Liver (tissue), 9 donors: ENCODE measurements around the gene WDR74. TPM values are rescaled to one million over a fixed set of nuclear protein-coding genes. Genes with fewer than 3 reads are reported as not detected.
A peak's percentile ranks its signal among the peaks of the same experiment; 100 is the strongest.

Experiments
- DNase-seq: peaks from one replicate; pipeline ENCODE4 v3.0.0-alpha.2; 2017; ENCODE audit warnings: low spot score
- H3K27ac ChIP-seq, 2 donors: one replicate each; pipeline ENCODE4 v1.7.0; 2013; ENCODE audit warnings: inconsistent platforms in 2 of 2, low read length in 2 of 2, control low read depth in 1 of 2, low read depth in 1 of 2, mild to moderate bottlenecking in 1 of 2
- H3K27me3 ChIP-seq, 4 donors: one replicate each; pipeline versions ENCODE4 v1.6.1 to v1.7.0; 2013; ENCODE audit warnings: low read length in 3 of 4, inconsistent platforms in 1 of 4, mild to moderate bottlenecking in 1 of 4, moderate library complexity in 1 of 4; ENCODE audit not compliant: control insufficient read depth in 4 of 4, insufficient read depth in 4 of 4
- H3K36me3 ChIP-seq, 4 donors: one replicate each; pipeline versions ENCODE4 v1.6.1 to v1.7.0; 2013; ENCODE audit warnings: low read length in 3 of 4, mild to moderate bottlenecking in 3 of 4, low read depth in 1 of 4, moderate library complexity in 1 of 4; ENCODE audit not compliant: control insufficient read depth in 4 of 4, insufficient read depth in 3 of 4
- H3K4me1 ChIP-seq, 4 donors: one replicate each; pipeline versions ENCODE4 v1.6.1 to v1.7.0; 2013; ENCODE audit warnings: low read length in 3 of 4, mild to moderate bottlenecking in 3 of 4, moderate library complexity in 1 of 4; ENCODE audit not compliant: control insufficient read depth in 4 of 4, insufficient read depth in 4 of 4
- H3K4me3 ChIP-seq, 3 donors: one replicate each; pipeline versions ENCODE4 v1.6.1 to v1.7.0; 2013; ENCODE audit warnings: low read length in 3 of 3, control low read depth in 1 of 3, low read depth in 1 of 3, mild to moderate bottlenecking in 1 of 3
- H3K9ac ChIP-seq, 2 donors: one replicate each; pipeline ENCODE4 v1.7.0; 2013; ENCODE audit warnings: low read length in 2 of 2, mild to moderate bottlenecking in 2 of 2, moderate library complexity in 2 of 2, control low read depth in 1 of 2, low read depth in 1 of 2
- H3K9me3 ChIP-seq, 4 donors: one replicate each; pipeline versions ENCODE4 v1.6.1 to v1.7.0; 2013; ENCODE audit warnings: low read length in 3 of 4; ENCODE audit not compliant: control insufficient read depth in 4 of 4
- ATF3 ChIP-seq: IDR thresholded peaks from 2 replicates; pipeline ENCODE4 v1.6.1; 2016; ENCODE audit warnings: antibody characterized with exemption
- EGR1 ChIP-seq, 2 donors: IDR thresholded peaks; 2 replicates each; pipeline ENCODE4 v1.6.1; 2016 to 2018; ENCODE audit warnings: antibody characterized with exemption in 2 of 2, low read depth in 2 of 2
- FOXA1 ChIP-seq: IDR thresholded peaks from 2 replicates; pipeline ENCODE4 v1.6.1; 2016; ENCODE audit warnings: antibody characterized with exemption
- FOXA2 ChIP-seq: IDR thresholded peaks from 2 replicates; pipeline ENCODE4 v1.6.1; 2016; ENCODE audit warnings: antibody characterized with exemption
- GABPA ChIP-seq, 2 donors: IDR thresholded peaks in 1 of 2; conservative IDR thresholded peaks in 1 of 2; 2 replicates each; pipeline ENCODE4 v1.6.1; 2016; ENCODE audit warnings: antibody characterized with exemption in 2 of 2, mild to moderate bottlenecking in 1 of 2, moderate library complexity in 1 of 2
- HNF4A ChIP-seq, 2 donors: conservative IDR thresholded peaks; 2 replicates each; pipeline ENCODE4 v1.6.1; 2016; ENCODE audit warnings: antibody characterized with exemption in 2 of 2, mild to moderate bottlenecking in 2 of 2
- HNF4G ChIP-seq: IDR thresholded peaks from 2 replicates; pipeline ENCODE4 v1.6.1; 2016; ENCODE audit warnings: antibody characterized with exemption
- JUND ChIP-seq, 2 donors: IDR thresholded peaks; 2 replicates each; pipeline ENCODE4 v1.6.1; 2016; ENCODE audit warnings: antibody characterized with exemption in 2 of 2
- NR2F2 ChIP-seq: IDR thresholded peaks from 2 replicates; pipeline ENCODE4 v1.6.1; 2016; ENCODE audit warnings: antibody characterized with exemption
- RAD21 ChIP-seq, 2 donors: IDR thresholded peaks; 2 replicates each; pipeline ENCODE4 v1.6.1; 2016; ENCODE audit warnings: antibody characterized with exemption in 2 of 2, mild to moderate bottlenecking in 2 of 2
- RXRA ChIP-seq, 2 donors: IDR thresholded peaks; 2 replicates each; pipeline ENCODE4 v1.6.1; 2017 to 2018; ENCODE audit warnings: antibody characterized with exemption in 2 of 2, mild to moderate bottlenecking in 1 of 2
- SP1 ChIP-seq: IDR thresholded peaks from 2 replicates; pipeline ENCODE4 v1.6.1; 2018; ENCODE audit warnings: antibody characterized with exemption, mild to moderate bottlenecking
- TAF1 ChIP-seq: conservative IDR thresholded peaks from 2 replicates; pipeline ENCODE4 v1.6.1; 2016; ENCODE audit warnings: antibody characterized with exemption, mild to moderate bottlenecking
- YY1 ChIP-seq: IDR thresholded peaks from 2 replicates; pipeline ENCODE4 v1.6.1; 2016; ENCODE audit warnings: antibody characterized with exemption, mild to moderate bottlenecking
- ZBTB33 ChIP-seq: IDR thresholded peaks from 2 replicates; pipeline ENCODE4 v1.6.1; 2016; ENCODE audit warnings: antibody characterized with exemption
- WGBS: extraction: QIAGEN DNeasy Blood & Tissue Kit; methylation state at CpG from one replicate; pipeline ENCODE4 v1.1.7; 2013; 5-methylcytosine and 5-hydroxymethylcytosine counted together
- polyA plus RNA-seq, 2 donors: library from polyadenylated mRNA; stranded (reverse) in 1 of 2; unstranded in 1 of 2; fragments of 200-250 nt in 1 of 2; fragments of >200 nt in 1 of 2; fragmentation: Nextera tagmentation in 1 of 2; extraction: Ambion mirVana in 1 of 2; gene quantifications; one replicate each; pipeline versions ENCODE4 v1.2.1 to v1.2.3, GENCODE V29; 2013 to 2015
- total RNA-seq, 2 donors: library from RNA; depleted of rRNA; stranded (reverse); fragments of >200 nt; gene quantifications; one replicate each; pipeline ENCODE4 v1.2.3, GENCODE V29; 2014
- TF ChIP-seq, protein P1 (sequence below): IDR thresholded peaks from 2 replicates; pipeline ENCODE4 v1.6.1; 2016; ENCODE audit warnings: antibody characterized with exemption
- TF ChIP-seq, protein P2 (sequence below): IDR thresholded peaks from 2 replicates; pipeline ENCODE4 v1.6.1; 2016; ENCODE audit warnings: antibody characterized with exemption, mild to moderate bottlenecking
- TF ChIP-seq, protein P3 (sequence below): fragments of 150-350 bp; IDR thresholded peaks from 2 replicates; pipeline ENCODE4 v1.5.1; 2017; ENCODE audit warnings: improper control_type of control experiment, low read depth, low read length; ENCODE audit not compliant: missing input control
- donor health status: healthy.
- donor health status: healthy.
- donor health status: healthy.
- donor health status: healthy.
- donor health status: healthy.

WDR74 gene
- total and polyA plus RNA-seq, 4 donors: 17.1 to 22.5 (median 20.5) TPM

DNA sequence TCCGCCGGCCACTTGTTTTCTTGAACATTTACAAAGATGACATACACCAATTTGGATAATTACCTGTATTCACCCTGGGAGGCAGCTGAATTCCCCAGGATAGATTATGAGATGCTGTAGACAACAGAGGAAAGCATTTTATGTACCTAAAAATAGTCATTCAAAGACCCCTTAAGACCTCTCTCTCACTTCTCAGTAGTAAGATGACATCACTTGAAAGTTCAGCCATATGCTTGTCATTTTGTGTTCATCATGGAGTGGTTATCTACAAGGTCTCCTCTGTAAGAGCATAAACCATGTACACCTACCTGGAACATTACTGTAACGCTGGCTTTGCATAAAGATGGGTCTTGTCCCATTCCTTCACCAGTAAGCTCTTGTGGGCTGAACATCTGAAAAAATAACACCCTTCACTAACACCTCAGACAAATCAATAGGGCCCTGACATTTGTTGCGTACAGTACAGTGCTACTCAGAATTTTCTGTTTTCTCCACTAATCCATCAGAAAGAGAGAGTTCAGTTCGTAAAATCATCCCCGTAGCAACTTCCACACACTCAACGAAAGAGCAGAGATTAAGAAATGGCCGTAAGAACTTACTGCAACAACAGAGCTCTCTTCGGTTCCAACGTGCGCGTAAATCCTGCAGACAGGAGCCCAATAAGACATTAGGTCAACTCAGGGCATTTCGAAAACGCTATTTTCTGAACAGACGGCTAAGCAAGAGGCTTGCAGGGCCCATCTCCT lies 15.6 kb upstream of the WDR74 start:
- Histone ChIP-seq H3K27me3 (no peaks in the 10 kb centered on the region), H3K4me1 (peaks cover 5 to 33% (median 17%) of the 10 kb centered on the region in 4 donors), H3K9me3 (no peaks in the 10 kb centered on the region)

More for the DNA sequence above, 15.6 kb upstream of the WDR74 start:
- peak overlapping the region; percentile 33 to 70 for H3K27ac ChIP-seq
- peak overlapping the region; percentile 64 to 97 (median 86) for H3K4me3 ChIP-seq
- 6% methylated on average over 15 of the region's 15 CpGs for WGBS
- peaks cover 2 to 27% (median 24%) of the 10 kb centered on the region in 4 donors for H3K36me3 ChIP-seq
- TF ChIP-seq ZBTB33 (no peak), RXRA (IDR thresholded peaks at IDR 0.05) (no peak), TAF1 (no peak), SP1 (no peak), GABPA (IDR thresholded peaks at IDR 0.05 in 1 of 2, conservative IDR thresholded peaks at IDR 0.05 in 1 of 2) (no peak), JUND (IDR thresholded peaks at IDR 0.05) (no peak), ATF3 (no peak), HNF4G (no peak), RAD21 (IDR thresholded peaks at IDR 0.05) (no peak), FOXA2 (no peak), HNF4A (conservative IDR thresholded peaks at IDR 0.05) (no peak), FOXA1 (no peak), EGR1 (IDR thresholded peaks at IDR 0.05; ENCODE audit: low read depth in 2 of 2) (no peak), YY1 (no peak), NR2F2 (no peak)
- TF ChIP-seq, protein P1, sequence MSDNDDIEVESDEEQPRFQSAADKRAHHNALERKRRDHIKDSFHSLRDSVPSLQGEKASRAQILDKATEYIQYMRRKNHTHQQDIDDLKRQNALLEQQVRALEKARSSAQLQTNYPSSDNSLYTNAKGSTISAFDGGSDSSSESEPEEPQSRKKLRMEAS: no peak
- TF ChIP-seq, protein P2, sequence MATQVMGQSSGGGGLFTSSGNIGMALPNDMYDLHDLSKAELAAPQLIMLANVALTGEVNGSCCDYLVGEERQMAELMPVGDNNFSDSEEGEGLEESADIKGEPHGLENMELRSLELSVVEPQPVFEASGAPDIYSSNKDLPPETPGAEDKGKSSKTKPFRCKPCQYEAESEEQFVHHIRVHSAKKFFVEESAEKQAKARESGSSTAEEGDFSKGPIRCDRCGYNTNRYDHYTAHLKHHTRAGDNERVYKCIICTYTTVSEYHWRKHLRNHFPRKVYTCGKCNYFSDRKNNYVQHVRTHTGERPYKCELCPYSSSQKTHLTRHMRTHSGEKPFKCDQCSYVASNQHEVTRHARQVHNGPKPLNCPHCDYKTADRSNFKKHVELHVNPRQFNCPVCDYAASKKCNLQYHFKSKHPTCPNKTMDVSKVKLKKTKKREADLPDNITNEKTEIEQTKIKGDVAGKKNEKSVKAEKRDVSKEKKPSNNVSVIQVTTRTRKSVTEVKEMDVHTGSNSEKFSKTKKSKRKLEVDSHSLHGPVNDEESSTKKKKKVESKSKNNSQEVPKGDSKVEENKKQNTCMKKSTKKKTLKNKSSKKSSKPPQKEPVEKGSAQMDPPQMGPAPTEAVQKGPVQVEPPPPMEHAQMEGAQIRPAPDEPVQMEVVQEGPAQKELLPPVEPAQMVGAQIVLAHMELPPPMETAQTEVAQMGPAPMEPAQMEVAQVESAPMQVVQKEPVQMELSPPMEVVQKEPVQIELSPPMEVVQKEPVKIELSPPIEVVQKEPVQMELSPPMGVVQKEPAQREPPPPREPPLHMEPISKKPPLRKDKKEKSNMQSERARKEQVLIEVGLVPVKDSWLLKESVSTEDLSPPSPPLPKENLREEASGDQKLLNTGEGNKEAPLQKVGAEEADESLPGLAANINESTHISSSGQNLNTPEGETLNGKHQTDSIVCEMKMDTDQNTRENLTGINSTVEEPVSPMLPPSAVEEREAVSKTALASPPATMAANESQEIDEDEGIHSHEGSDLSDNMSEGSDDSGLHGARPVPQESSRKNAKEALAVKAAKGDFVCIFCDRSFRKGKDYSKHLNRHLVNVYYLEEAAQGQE: no peak
- TF ChIP-seq, protein P3, sequence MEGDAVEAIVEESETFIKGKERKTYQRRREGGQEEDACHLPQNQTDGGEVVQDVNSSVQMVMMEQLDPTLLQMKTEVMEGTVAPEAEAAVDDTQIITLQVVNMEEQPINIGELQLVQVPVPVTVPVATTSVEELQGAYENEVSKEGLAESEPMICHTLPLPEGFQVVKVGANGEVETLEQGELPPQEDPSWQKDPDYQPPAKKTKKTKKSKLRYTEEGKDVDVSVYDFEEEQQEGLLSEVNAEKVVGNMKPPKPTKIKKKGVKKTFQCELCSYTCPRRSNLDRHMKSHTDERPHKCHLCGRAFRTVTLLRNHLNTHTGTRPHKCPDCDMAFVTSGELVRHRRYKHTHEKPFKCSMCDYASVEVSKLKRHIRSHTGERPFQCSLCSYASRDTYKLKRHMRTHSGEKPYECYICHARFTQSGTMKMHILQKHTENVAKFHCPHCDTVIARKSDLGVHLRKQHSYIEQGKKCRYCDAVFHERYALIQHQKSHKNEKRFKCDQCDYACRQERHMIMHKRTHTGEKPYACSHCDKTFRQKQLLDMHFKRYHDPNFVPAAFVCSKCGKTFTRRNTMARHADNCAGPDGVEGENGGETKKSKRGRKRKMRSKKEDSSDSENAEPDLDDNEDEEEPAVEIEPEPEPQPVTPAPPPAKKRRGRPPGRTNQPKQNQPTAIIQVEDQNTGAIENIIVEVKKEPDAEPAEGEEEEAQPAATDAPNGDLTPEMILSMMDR: no peak
- peak overlapping the region; percentile 32 to 92 for H3K9ac ChIP-seq
- no peak for DNase-seq
